Nephron progenitor cell (in vitro differentiated cells): Measurements from ENCODE around the gene RPTOR.

Experiments used
- DNase-seq: peaks from one replicate; pipeline ENCODE4 v3.0.0; 2021
- H3K27ac Mint-ChIP-seq: 2 replicates; pipeline ENCODE4 v1.8.0; 2021; ENCODE audit warnings: mild to moderate bottlenecking, moderate library complexity, mixed read lengths
- H3K27me3 Mint-ChIP-seq: 2 replicates; pipeline ENCODE4 v1.8.0; 2021; ENCODE audit warnings: mild to moderate bottlenecking, low read depth, mixed read lengths; ENCODE audit not compliant: poor library complexity
- H3K36me3 Mint-ChIP-seq: 2 replicates; pipeline ENCODE4 v1.8.0; 2021; ENCODE audit warnings: low read depth, mixed read lengths
- H3K4me1 Mint-ChIP-seq: 2 replicates; pipeline ENCODE4 v1.8.0; 2021; ENCODE audit warnings: mixed read lengths
- H3K4me3 Mint-ChIP-seq: 2 replicates; pipeline ENCODE4 v1.8.0; 2021; ENCODE audit warnings: mild to moderate bottlenecking, moderate library complexity, mixed read lengths
- H3K9me3 Mint-ChIP-seq: 2 replicates; pipeline ENCODE4 v1.8.0; 2021; ENCODE audit warnings: mild to moderate bottlenecking, moderate library complexity, mixed read lengths
- CTCF ChIP-seq: fragments of 200-600 bp; sonication (generic); IDR thresholded peaks from 2 replicates; pipeline ENCODE4 v1.5.0; 2021; ENCODE audit warnings: antibody characterized with exemption

The RPTOR gene

GRCh38 chr17:80822021-80822699 lies 277.5 kb downstream of the RPTOR start:
- H3K27me3 Mint-ChIP-seq = no peaks in the 10 kb centered on the region
- DNase-seq = no peak
- TF ChIP-seq CTCF = no peak
- H3K27ac Mint-ChIP-seq = no peak overlapping the region
- H3K36me3 Mint-ChIP-seq = peaks cover 34% of the 10 kb centered on the region
- H3K4me3 Mint-ChIP-seq = no peak overlapping the region
- H3K4me1 Mint-ChIP-seq = peaks cover 44% of the 10 kb centered on the region
- no peaks in the 10 kb centered on the region for H3K9me3 Mint-ChIP-seq

GRCh38 chr17:80822700-80823410 lies 278.2 kb downstream of the RPTOR start:
- H3K4me1 Mint-ChIP-seq = peaks cover 48% of the 10 kb centered on the region
- H3K27ac Mint-ChIP-seq = no peak overlapping the region
- H3K27me3 Mint-ChIP-seq = no peaks in the 10 kb centered on the region

GRCh38 chr17:80824549-80825470 lies 280.2 kb downstream of the RPTOR start:
- Mint-ChIP-seq H3K4me3 (no peak overlapping the region), H3K4me1 (peaks cover 48% of the 10 kb centered on the region), H3K27me3 (no peaks in the 10 kb centered on the region), H3K9me3 (no peaks in the 10 kb centered on the region), H3K36me3 (peaks cover 34% of the 10 kb centered on the region), H3K27ac (no peak overlapping the region)
- DNase-seq = no peak
- TF ChIP-seq CTCF = no peak

More at GRCh38 chr17:80822700-80823410, 278.2 kb downstream of the RPTOR start:
- DNase-seq = no peak
- Mint-ChIP-seq H3K36me3 (peaks cover 30% of the 10 kb centered on the region), H3K4me3 (no peak overlapping the region), H3K9me3 (no peaks in the 10 kb centered on the region)
- no peak for TF ChIP-seq CTCF

GRCh38 chr17:80825471-80826345 lies 281.1 kb downstream of the RPTOR start:
- no peak for TF ChIP-seq CTCF
- Mint-ChIP-seq H3K36me3 (peaks cover 43% of the 10 kb centered on the region), H3K9me3 (no peaks in the 10 kb centered on the region), H3K27me3 (peaks cover 7% of the 10 kb centered on the region), H3K27ac (no peak overlapping the region), H3K4me3 (no peak overlapping the region), H3K4me1 (peaks cover 39% of the 10 kb centered on the region)
- DNase-seq = no peak

- TF ChIP-seq CTCF = no peak
- DNase-seq = no peak
- H3K36me3 Mint-ChIP-seq = peaks cover 50% of the 10 kb centered on the region
- no peak overlapping the region for H3K4me3 Mint-ChIP-seq
- H3K9me3 Mint-ChIP-seq = no peaks in the 10 kb centered on the region
- no peak overlapping the region for H3K27ac Mint-ChIP-seq
- peaks cover 13% of the 10 kb centered on the region for H3K27me3 Mint-ChIP-seq
- peaks cover 35% of the 10 kb centered on the region for H3K4me1 Mint-ChIP-seq
These were observed 281.8 kb downstream of the RPTOR start for GRCh38 chr17:80826346-80826954.
